Osteoblast (primary cell): ENCODE data around the gene BLOC1S4. TPM values are rescaled to one million over a fixed set of nuclear protein-coding genes. Genes with fewer than 3 reads are reported as not detected.

Source experiments
- DNase-seq: peaks from one replicate; pipeline ENCODE4 v3.0.0; 2011; ENCODE audit warnings: low spot score, mixed read lengths; ENCODE audit not compliant: insufficient read length; ENCODE audit errors: missing footprints
- H2AFZ ChIP-seq: 2 replicates; pipeline ENCODE4 v1.6.0; 2011; ENCODE audit warnings: mild to moderate bottlenecking, low read length
- H3K27ac ChIP-seq: 2 replicates; pipeline ENCODE4 v1.5.1; 2011; ENCODE audit warnings: mild to moderate bottlenecking, low read depth, low read length, moderate library complexity
- H3K27me3 ChIP-seq: 2 replicates; pipeline ENCODE4 v1.6.0; 2012; ENCODE audit warnings: mild to moderate bottlenecking, control low read depth, inconsistent platforms, low read length, moderate library complexity; ENCODE audit not compliant: insufficient read depth
- H3K36me3 ChIP-seq: 2 replicates; pipeline ENCODE4 v1.5.1; 2011; ENCODE audit warnings: mild to moderate bottlenecking, low read length, control low read depth, moderate library complexity; ENCODE audit not compliant: insufficient read depth
- H3K4me1 ChIP-seq: 2 replicates; pipeline ENCODE4 v1.5.1; 2011; ENCODE audit warnings: mild to moderate bottlenecking, low read length, control low read depth, moderate library complexity; ENCODE audit not compliant: insufficient read depth
- H3K4me2 ChIP-seq: 2 replicates; pipeline ENCODE4 v1.6.0; 2011; ENCODE audit warnings: mild to moderate bottlenecking, low read length; ENCODE audit not compliant: insufficient read depth
- H3K4me3 ChIP-seq: fragments of 200-600 bp; sonication (generic); 3 replicates; pipeline ENCODE4 v1.5.1; 2012; ENCODE audit warnings: mild to moderate bottlenecking, low read length, inconsistent platforms; ENCODE audit not compliant: insufficient read depth
- H3K79me2 ChIP-seq: 2 replicates; pipeline ENCODE4 v1.6.0; 2012; ENCODE audit warnings: mild to moderate bottlenecking, low read length, control low read depth, inconsistent platforms; ENCODE audit not compliant: insufficient read depth
- H3K9me3 ChIP-seq: 2 replicates; pipeline ENCODE4 v1.5.1; 2011; ENCODE audit warnings: low read depth, low read length, control low read depth
- H4K20me1 ChIP-seq: 2 replicates; pipeline ENCODE4 v1.6.0; 2012; ENCODE audit warnings: mild to moderate bottlenecking, low read length, control low read depth; ENCODE audit not compliant: insufficient read depth
- CTCF ChIP-seq: IDR thresholded peaks from 2 replicates; pipeline ENCODE4 v1.5.1; 2011; ENCODE audit warnings: mild to moderate bottlenecking, low read depth, low read length, moderate library complexity; ENCODE audit errors: extremely low read depth
- total RNA-seq: library from RNA; depleted of rRNA; stranded (reverse); fragments of >200 nt; gene quantifications from 2 replicates; pipeline ENCODE4 v1.2.3, GENCODE V29; 2012

Gene BLOC1S4
- total RNA-seq, 1 donor = 10.9 TPM

DNA sequence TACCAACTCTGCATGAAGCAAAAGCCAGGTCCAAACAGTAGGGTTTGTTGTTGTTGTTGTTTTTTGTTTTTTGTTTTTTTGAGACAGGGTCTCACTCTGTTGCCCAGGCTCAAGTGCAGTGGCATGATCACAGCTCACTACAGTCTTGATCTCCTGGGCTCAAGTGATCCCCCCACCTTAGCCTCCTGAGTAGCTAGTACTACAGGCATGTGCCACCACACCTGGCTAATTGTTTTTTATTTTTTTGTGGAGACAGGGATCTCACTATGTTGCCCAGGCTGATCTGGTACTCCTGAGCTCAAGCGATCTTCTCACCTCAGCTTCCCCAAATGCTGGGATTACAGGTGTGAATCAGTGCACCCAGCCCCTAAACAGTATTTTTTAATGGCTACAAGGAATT lies 16.1 kb upstream of the BLOC1S4 start:
- Histone ChIP-seq H3K27me3 (no peaks in the 10 kb centered on the region), H3K4me2 (no peak overlapping the region), H3K9me3 (no peaks in the 10 kb centered on the region), H3K4me1 (no peaks in the 10 kb centered on the region), H2AFZ (no peak overlapping the region), H3K79me2 (peaks cover 22% of the 10 kb centered on the region), H3K4me3 (no peak overlapping the region), H3K36me3 (peaks cover 3% of the 10 kb centered on the region), H4K20me1 (peaks cover 2% of the 10 kb centered on the region), H3K27ac (no peak overlapping the region)
- no peak for DNase-seq
- no peak for TF ChIP-seq CTCF

DNA sequence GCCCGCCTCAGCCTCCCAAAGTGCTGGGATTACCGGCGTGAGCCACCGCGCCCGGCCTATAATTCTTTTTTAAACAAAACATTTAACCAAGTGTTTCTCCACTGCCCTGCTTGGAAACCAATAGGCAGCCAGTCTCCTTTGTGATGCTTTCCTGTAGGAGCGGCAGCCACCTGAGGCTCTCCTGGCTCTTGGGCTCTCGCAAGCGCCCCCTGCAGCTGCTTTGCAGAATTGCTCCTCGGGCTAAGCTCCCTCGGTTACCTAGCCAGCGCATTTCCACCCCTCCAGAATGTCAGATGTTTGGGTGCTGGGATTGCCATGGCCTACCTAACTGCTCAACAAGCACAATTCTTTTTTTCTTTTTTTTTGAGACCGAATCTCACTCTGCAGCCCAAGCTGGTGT lies 14.6 kb upstream of the BLOC1S4 start:
- H3K4me3 ChIP-seq = no peak overlapping the region
- no peak overlapping the region for H2AFZ ChIP-seq
- H3K4me2 ChIP-seq = no peak overlapping the region
- no peak overlapping the region for H3K27ac ChIP-seq
- H3K27me3 ChIP-seq = no peaks in the 10 kb centered on the region
- peaks cover 6% of the 10 kb centered on the region for H4K20me1 ChIP-seq
- peaks cover 3% of the 10 kb centered on the region for H3K36me3 ChIP-seq
- H3K79me2 ChIP-seq = peaks cover 37% of the 10 kb centered on the region
- peak; percentile 52 for DNase-seq
- no peaks in the 10 kb centered on the region for H3K9me3 ChIP-seq
- H3K4me1 ChIP-seq = no peaks in the 10 kb centered on the region
- TF ChIP-seq CTCF = peak; percentile 21

GRCh38 chr4:6702761-6703160 lies 13.2 kb upstream of the BLOC1S4 start:
- Histone ChIP-seq H4K20me1 (peaks cover 18% of the 10 kb centered on the region), H3K4me2 (no peak overlapping the region), H3K36me3 (peaks cover 9% of the 10 kb centered on the region), H3K79me2 (peaks cover 50% of the 10 kb centered on the region), H3K27ac (no peak overlapping the region), H3K4me3 (no peak overlapping the region), H3K27me3 (no peaks in the 10 kb centered on the region), H3K9me3 (no peaks in the 10 kb centered on the region), H3K4me1 (peaks cover 1% of the 10 kb centered on the region), H2AFZ (no peak overlapping the region)
- no peak for TF ChIP-seq CTCF
- peak; percentile 14 for DNase-seq

DNA sequence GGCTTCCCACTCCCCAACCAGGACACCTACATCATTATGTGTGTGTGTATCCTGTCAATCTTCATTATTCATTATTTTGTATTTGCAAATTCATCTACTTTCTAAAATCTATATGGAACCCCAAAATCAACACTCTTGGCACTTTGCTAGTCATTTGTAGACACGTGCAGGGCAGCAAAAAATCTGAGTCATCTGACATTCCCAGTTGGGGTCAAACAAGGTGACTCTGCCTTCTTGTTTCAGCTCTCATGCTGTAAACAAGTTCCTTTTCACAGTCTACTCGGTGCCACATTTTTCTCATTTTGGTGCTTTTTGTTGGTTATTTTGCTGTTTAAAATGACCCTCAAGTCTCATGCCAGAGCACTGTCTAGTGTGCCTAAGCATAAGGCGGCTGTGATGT lies 12.2 kb upstream of the BLOC1S4 start:
- Histone ChIP-seq H3K4me3 (no peak overlapping the region), H3K4me2 (no peak overlapping the region), H3K27me3 (no peaks in the 10 kb centered on the region), H3K27ac (no peak overlapping the region), H2AFZ (no peak overlapping the region), H3K36me3 (peaks cover 13% of the 10 kb centered on the region), H3K4me1 (peaks cover 11% of the 10 kb centered on the region), H4K20me1 (peaks cover 28% of the 10 kb centered on the region), H3K9me3 (no peaks in the 10 kb centered on the region), H3K79me2 (peaks cover 61% of the 10 kb centered on the region)
- DNase-seq = no peak
- TF ChIP-seq CTCF = no peak
